ENCODE results near the gene ZNF688. TPM values are rescaled to one million over a fixed set of nuclear protein-coding genes. Genes with fewer than 3 reads are reported as not detected.

ZNF688 gene
- total and polyA plus RNA-seq, 2 of the 13 experiments (the other 11 are each of a cell fraction or from before 2014, with no cell fraction given), result 2.4 to 5.4 TPM

DNA sequence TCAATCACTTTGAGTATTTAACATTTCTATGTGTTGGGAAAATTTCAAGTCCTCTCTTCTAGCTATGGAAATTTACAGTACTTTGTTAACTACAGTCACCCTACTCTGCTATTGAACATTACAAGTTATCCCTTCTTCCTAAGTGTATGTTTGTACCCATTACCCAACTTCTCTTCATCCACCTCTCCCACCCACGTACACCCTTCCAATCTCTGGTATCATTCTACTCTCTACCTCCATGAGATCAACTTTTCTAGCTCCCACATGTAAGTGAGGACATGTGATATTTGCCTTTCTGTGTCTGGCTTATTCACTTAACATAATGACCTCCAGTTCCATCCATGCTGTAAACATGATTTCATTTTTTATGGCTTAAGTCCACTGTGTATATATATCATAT lies 3.2 kb upstream of the ZNF688 start (continued):
- TF ChIP-seq, protein P1, sequence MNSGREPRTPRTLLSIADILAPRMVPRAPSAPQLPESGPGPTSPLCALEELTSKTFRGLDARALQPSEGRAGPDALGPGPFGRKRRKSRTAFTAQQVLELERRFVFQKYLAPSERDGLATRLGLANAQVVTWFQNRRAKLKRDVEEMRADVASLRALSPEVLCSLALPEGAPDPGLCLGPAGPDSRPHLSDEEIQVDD (CRISPR knock-in tag; IDR thresholded peaks at IDR 0.05; ENCODE audit: borderline replicate concordance), result no peak

DNA sequence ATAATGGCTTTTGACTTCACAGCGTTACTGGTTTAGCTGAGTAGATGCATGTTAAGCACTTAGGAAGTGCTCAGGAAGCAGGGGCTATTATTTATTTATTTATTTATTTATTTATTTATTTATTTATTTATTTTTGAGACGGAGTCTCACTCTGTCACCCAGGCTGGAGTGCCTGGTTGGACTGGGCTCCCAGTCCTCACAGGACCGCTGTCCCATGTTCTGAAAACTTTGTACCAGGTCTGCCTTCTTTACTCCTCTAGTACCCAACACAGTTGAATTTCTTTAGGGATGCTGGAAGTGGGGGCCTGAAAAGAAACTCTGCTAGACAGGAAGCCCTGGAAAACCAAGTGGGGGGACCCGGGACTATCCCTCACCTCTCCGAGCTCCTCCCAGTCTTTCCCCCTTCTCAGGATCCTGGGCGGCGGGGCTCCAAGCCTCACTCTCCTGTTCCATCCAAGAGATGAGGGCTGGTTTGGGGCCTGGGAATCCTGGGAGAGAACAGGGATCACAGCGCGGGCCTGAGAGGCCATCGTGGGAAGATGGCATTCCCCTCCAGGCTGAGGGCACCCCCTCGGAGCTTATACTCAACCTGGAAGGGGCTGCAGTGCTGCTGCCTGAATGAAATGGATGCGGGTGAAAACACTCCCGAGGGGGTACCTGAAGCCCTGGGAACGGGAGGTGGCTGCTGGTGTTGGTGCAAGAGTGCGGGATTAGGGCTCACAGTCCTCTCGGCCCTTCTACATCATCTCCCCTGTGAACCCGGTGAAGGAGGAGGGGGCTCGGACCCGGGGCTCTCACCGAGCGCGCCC lies 674 bp downstream of the ZNF688 start:
- peak overlapping the region; percentile 89 for H3K27ac ChIP-seq (ENCODE audit: extremely low read length, insufficient read depth, low read length)
- intact Hi-C loops (cut with micrococcal nuclease; ENCODE audit: unreplicated experiment) (loop anchor here (1.0 to 2.0 kb wide), 3 partner anchors 13 to 39 kb away; partner anchors contain the start of genes ZNF689 and ZNF764), in situ Hi-C loops (cut with HindIII; ENCODE audit: extremely low pct_ligation_motif_present, low pct_unique_long_range_greater_than_20kb) (loop anchor here (5.0 kb wide), 1 partner anchor 51 kb away; no protein-coding TSS in a partner anchor)
- H3K36me3 ChIP-seq (replicated peaks in 1 of 2; ENCODE audit: control insufficient read depth in 1 of 2, insufficient read depth in 2 of 2, low read length in 2 of 2), result no peaks in the 10 kb centered on the region
- peak; percentile 23 for ATAC-seq
- no peak for DNase-seq (ENCODE audit: low spot score)
- BruUV-seq (replicated peaks), result no TSS peak
- POLR2A ChIA-PET, result interaction anchor here (0.7 to 3.3 kb wide), 16 partner anchors 13 to 141 kb away, joined by 3 to 73 read pairs (median 6); partner anchors contain the start of genes DCTPP1, FBRS, ZNF689 and ZNF747
- FAIRE-seq, result no peak
- H2AFZ ChIP-seq (ENCODE audit: low read length), result no peak overlapping the region
- H3K4me3 ChIP-seq (replicated peaks in 1 of 3; ENCODE audit: insufficient read depth in 1 of 3, low read depth in 2 of 3, low read length in 3 of 3), result peak overlapping the region; percentile 89 to 97 (median 93)
- H3K9me3 ChIP-seq (ENCODE audit: low read length), result no peaks in the 10 kb centered on the region
- peaks cover 2% of the 10 kb centered on the region for H3K79me2 ChIP-seq (ENCODE audit: insufficient read depth, low read length)
- peaks cover 77% of the 10 kb centered on the region for H3K4me1 ChIP-seq (ENCODE audit: insufficient read depth, low read length)
- H3K4me2 ChIP-seq (ENCODE audit: low read depth, low read length), result peak overlapping the region; percentile 94
- H4K20me1 ChIP-seq (ENCODE audit: insufficient read depth, low read length), result no peaks in the 10 kb centered on the region
- 16% methylated on average over 10 of the region's 22 CpGs for WGBS (ENCODE audit: low lambda C conversion rate)
- peak overlapping the region; percentile 93 for H3K9ac ChIP-seq (ENCODE audit: insufficient read depth, low read depth, low read length)
- H3K27me3 ChIP-seq (ENCODE audit: control insufficient read depth in 1 of 2, insufficient read depth in 2 of 2, low read length in 2 of 2), result no peaks in the 10 kb centered on the region
- CTCF ChIA-PET (ENCODE audit: low intra/inter-chr PET ratio, low total read pairs), result no interaction called here
- TF ChIP-seq, protein P2, sequence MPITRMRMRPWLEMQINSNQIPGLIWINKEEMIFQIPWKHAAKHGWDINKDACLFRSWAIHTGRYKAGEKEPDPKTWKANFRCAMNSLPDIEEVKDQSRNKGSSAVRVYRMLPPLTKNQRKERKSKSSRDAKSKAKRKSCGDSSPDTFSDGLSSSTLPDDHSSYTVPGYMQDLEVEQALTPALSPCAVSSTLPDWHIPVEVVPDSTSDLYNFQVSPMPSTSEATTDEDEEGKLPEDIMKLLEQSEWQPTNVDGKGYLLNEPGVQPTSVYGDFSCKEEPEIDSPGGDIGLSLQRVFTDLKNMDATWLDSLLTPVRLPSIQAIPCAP (CRISPR knock-in tag; IDR thresholded peaks at IDR 0.05; ENCODE audit: low read depth), result no peak
- TF ChIP-seq HMGA1 (CRISPR knock-in tag; conservative IDR thresholded peaks at IDR 0.05), result no peak
- TF ChIP-seq, protein P3, sequence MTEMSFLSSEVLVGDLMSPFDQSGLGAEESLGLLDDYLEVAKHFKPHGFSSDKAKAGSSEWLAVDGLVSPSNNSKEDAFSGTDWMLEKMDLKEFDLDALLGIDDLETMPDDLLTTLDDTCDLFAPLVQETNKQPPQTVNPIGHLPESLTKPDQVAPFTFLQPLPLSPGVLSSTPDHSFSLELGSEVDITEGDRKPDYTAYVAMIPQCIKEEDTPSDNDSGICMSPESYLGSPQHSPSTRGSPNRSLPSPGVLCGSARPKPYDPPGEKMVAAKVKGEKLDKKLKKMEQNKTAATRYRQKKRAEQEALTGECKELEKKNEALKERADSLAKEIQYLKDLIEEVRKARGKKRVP (CRISPR knock-in tag; IDR thresholded peaks at IDR 0.05), result no peak
- peak; percentile 36; the same call in 1 of the 2 replicates for TF ChIP-seq ZNF572 (CRISPR knock-in tag; IDR thresholded peaks at IDR 0.05)
- no peak for TF ChIP-seq KMT2B (CRISPR knock-in tag; IDR thresholded peaks at IDR 0.05)
- TF ChIP-seq ZNF350 (CRISPR knock-in tag; IDR thresholded peaks at IDR 0.05; ENCODE audit: borderline replicate concordance, low read depth), result peak; percentile 54; the same call in 1 of the 2 replicates
- no peak for TF ChIP-seq REPIN1 (CRISPR knock-in tag; IDR thresholded peaks at IDR 0.05; ENCODE audit: borderline replicate concordance, low read depth)
- no peak for TF ChIP-seq ZNF724P (CRISPR knock-in tag; IDR thresholded peaks at IDR 0.05; ENCODE audit: borderline replicate concordance)
- TF ChIP-seq, protein P4, sequence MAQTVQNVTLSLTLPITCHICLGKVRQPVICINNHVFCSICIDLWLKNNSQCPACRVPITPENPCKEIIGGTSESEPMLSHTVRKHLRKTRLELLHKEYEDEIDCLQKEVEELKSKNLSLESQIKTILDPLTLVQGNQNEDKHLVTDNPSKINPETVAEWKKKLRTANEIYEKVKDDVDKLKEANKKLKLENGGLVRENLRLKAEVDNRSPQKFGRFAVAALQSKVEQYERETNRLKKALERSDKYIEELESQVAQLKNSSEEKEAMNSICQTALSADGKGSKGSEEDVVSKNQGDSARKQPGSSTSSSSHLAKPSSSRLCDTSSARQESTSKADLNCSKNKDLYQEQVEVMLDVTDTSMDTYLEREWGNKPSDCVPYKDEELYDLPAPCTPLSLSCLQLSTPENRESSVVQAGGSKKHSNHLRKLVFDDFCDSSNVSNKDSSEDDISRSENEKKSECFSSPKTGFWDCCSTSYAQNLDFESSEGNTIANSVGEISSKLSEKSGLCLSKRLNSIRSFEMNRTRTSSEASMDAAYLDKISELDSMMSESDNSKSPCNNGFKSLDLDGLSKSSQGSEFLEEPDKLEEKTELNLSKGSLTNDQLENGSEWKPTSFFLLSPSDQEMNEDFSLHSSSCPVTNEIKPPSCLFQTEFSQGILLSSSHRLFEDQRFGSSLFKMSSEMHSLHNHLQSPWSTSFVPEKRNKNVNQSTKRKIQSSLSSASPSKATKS (CRISPR knock-in tag; IDR thresholded peaks at IDR 0.05), result no peak
- no peak for TF ChIP-seq ASH2L (IDR thresholded peaks at IDR 0.05; ENCODE audit: insufficient read length, low read depth, low read length)
- no peak for TF ChIP-seq ZNF260 (CRISPR knock-in tag; IDR thresholded peaks at IDR 0.05; ENCODE audit: borderline replicate concordance, low read depth)
- TF ChIP-seq, protein P5, sequence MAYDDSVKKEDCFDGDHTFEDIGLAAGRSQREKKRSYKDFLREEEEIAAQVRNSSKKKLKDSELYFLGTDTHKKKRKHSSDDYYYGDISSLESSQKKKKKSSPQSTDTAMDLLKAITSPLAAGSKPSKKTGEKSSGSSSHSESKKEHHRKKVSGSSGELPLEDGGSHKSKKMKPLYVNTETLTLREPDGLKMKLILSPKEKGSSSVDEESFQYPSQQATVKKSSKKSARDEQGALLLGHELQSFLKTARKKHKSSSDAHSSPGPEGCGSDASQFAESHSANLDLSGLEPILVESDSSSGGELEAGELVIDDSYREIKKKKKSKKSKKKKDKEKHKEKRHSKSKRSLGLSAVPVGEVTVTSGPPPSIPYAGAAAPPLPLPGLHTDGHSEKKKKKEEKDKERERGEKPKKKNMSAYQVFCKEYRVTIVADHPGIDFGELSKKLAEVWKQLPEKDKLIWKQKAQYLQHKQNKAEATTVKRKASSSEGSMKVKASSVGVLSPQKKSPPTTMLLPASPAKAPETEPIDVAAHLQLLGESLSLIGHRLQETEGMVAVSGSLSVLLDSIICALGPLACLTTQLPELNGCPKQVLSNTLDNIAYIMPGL (CRISPR knock-in tag; IDR thresholded peaks at IDR 0.05; ENCODE audit: borderline replicate concordance in 1 of 2, low read depth in 1 of 2), result no peak; a peak in 1 of 4 replicates

All from HepG2 (cell line).